Breast epithelium (tissue), 4 donors: ENCODE results near the gene GPR137. TPM values are rescaled to one million over a fixed set of nuclear protein-coding genes. Genes with fewer than 3 reads are reported as not detected.
A peak's percentile ranks its signal among the peaks of the same experiment; 100 is the strongest.

ENCODE experiments used
- DNase-seq, 2 donors: peaks; one replicate each; pipeline ENCODE4 v3.0.0-alpha.2; 2019; ENCODE audit warnings: low spot score in 2 of 2
- H3K27ac ChIP-seq, 2 donors: fragments of 200-600 bp; sonication (generic) in 1 of 2; one replicate each; pipeline ENCODE4 v1.5.1; 2016 to 2019; ENCODE audit warnings: mild to moderate bottlenecking in 1 of 2
- H3K27me3 ChIP-seq, 2 donors: fragments of 200-600 bp; sonication (generic) in 1 of 2; one replicate each; pipeline versions ENCODE4 v1.5.1 to v1.6.0; 2017 to 2019; ENCODE audit warnings: control low read depth in 1 of 2, mild to moderate bottlenecking in 1 of 2
- H3K36me3 ChIP-seq: fragments of 200-600 bp; one replicate; pipeline ENCODE4 v1.5.1; 2019
- H3K4me1 ChIP-seq, 2 donors: fragments of 200-600 bp; sonication (generic); one replicate each; pipeline ENCODE4 v1.5.1; 2016 to 2019; ENCODE audit warnings: control low read depth in 1 of 2
- H3K4me3 ChIP-seq, 3 donors: fragments of 200-600 bp; sonication (generic); 1 replicate in 2 of 3; 2 replicates in 1 of 3; pipeline ENCODE4 v1.5.1; 2016 to 2019; ENCODE audit warnings: mild to moderate bottlenecking in 3 of 3, moderate library complexity in 2 of 3
- H3K9me3 ChIP-seq, 2 donors: fragments of 200-600 bp; sonication (generic) in 1 of 2; one replicate each; pipeline ENCODE4 v1.5.1; 2016 to 2019; ENCODE audit warnings: control low read depth in 1 of 2
- CTCF ChIP-seq, 3 donors: fragments of 450-650 bp; IDR thresholded peaks; one replicate each; pipeline ENCODE4 v1.5.1; 2016 to 2017; ENCODE audit warnings: antibody characterized with exemption in 3 of 3, mild to moderate bottlenecking in 3 of 3, moderate library complexity in 3 of 3
- POLR2A ChIP-seq: fragments of 450-650 bp; IDR thresholded peaks from one replicate; pipeline ENCODE4 v1.6.1; 2016; ENCODE audit warnings: antibody characterized with exemption, mild to moderate bottlenecking, moderate library complexity
- POLR2AphosphoS5 ChIP-seq, 3 donors: sonication (generic); formaldehyde crosslinking; IDR thresholded peaks; one replicate each; pipeline ENCODE4 v1.6.1; 2017; ENCODE audit warnings: antibody characterized with exemption in 3 of 3
- intact Hi-C: fragments of 100-400 bp; cut with DNase I; formaldehyde crosslinking; loops from one replicate; pipeline ENCODE4 v1.15.1; 2023; ENCODE audit warnings: low total_unique reads
- total RNA-seq, 3 donors: library from RNA; depleted of rRNA; stranded (reverse); fragments of >200 nt; gene quantifications; one replicate each; pipeline ENCODE4 v1.1.0, GENCODE V29; 2016

The GPR137 gene
- total RNA-seq, 3 donors from 2014 or later, result 8.9 to 14.7 (median 11.1) TPM

- TF ChIP-seq POLR2A, result no peak
- TF ChIP-seq CTCF (IDR thresholded peaks at IDR 0.05), result peak in 1 of 3 donors; percentile 21
- TF ChIP-seq POLR2AphosphoS5 (IDR thresholded peaks at IDR 0.05), result no peak
- peak within 1 kb of the TSS; percentile 73 to 84 for H3K27ac ChIP-seq
- no peaks in the 10 kb centered on the region for H3K27me3 ChIP-seq
- peaks cover 10 to 16% of the 10 kb centered on the region in 2 donors for H3K4me1 ChIP-seq
- no peaks in the 10 kb centered on the region for H3K9me3 ChIP-seq
- DNase-seq, result peak; percentile 73 to 85
- no peaks in the 10 kb centered on the region for H3K36me3 ChIP-seq
- intact Hi-C loops, result no loop called here
- H3K4me3 ChIP-seq, result peak within 1 kb of the TSS; percentile 71 to 91 (median 76)
Observed at GRCh38 chr11:64246871-64247728, 38.5 kb upstream of the GPR137 start, which contains the start of gene PPP1R14B. TSS of gene PPP1R14B (minus strand) at chr11:64246943. CDS start at chr11:64246673, 270 bp downstream.

GRCh38 chr11:64247729-64248531 is 37.7 kb upstream of the GPR137 start:
- TF ChIP-seq POLR2AphosphoS5 (IDR thresholded peaks at IDR 0.05) (no peak), POLR2A (no peak), CTCF (IDR thresholded peaks at IDR 0.05) (no peak)
- intact Hi-C loops, result no loop called here
- DNase-seq, result no peak
- Histone ChIP-seq H3K27me3 (no peaks in the 10 kb centered on the region), H3K4me1 (peaks cover 14 to 21% of the 10 kb centered on the region in 2 donors), H3K36me3 (no peaks in the 10 kb centered on the region), H3K9me3 (no peaks in the 10 kb centered on the region), H3K27ac (peak overlapping the region; percentile 73 to 74), H3K4me3 (peak overlapping the region; percentile 71 to 91 (median 76))

- Histone ChIP-seq H3K36me3 (no peaks in the 10 kb centered on the region), H3K27me3 (no peaks in the 10 kb centered on the region), H3K27ac (no peak overlapping the region), H3K4me1 (peaks cover 14 to 21% of the 10 kb centered on the region in 2 donors), H3K4me3 (no peak overlapping the region), H3K9me3 (no peaks in the 10 kb centered on the region)
- intact Hi-C loops, result no loop called here
- no peak for TF ChIP-seq CTCF (IDR thresholded peaks at IDR 0.05)
- TF ChIP-seq POLR2AphosphoS5 (IDR thresholded peaks at IDR 0.05), result no peak
- no peak for TF ChIP-seq POLR2A
- DNase-seq, result no peak
Observed at GRCh38 chr11:64248578-64248977, 37.1 kb upstream of the GPR137 start.

GRCh38 chr11:64249038-64249437 is 36.6 kb upstream of the GPR137 start:
- intact Hi-C loops, result no loop called here
- TF ChIP-seq CTCF (IDR thresholded peaks at IDR 0.05) (no peak), POLR2AphosphoS5 (IDR thresholded peaks at IDR 0.05) (no peak), POLR2A (no peak)
- Histone ChIP-seq H3K27ac (no peak overlapping the region), H3K36me3 (no peaks in the 10 kb centered on the region), H3K4me3 (no peak overlapping the region), H3K27me3 (no peaks in the 10 kb centered on the region), H3K9me3 (no peaks in the 10 kb centered on the region), H3K4me1 (peaks cover 14 to 21% of the 10 kb centered on the region in 2 donors)
- DNase-seq, result no peak
